AG04449 (cell line): ENCODE measurements around the gene NF1.

Source experiments
- CTCF ChIA-PET: fragments of 350-600 bp; formaldehyde crosslinking; extraction: SDS; loops from one replicate; lab custom pipeline; 2021; ENCODE audit warnings: antibody characterized with exemption; lab: Yijun Ruan, JAX
- POLR2A ChIA-PET: fragments of 400-600, 350-600 bp; formaldehyde crosslinking; extraction: SDS; loops from one replicate; lab custom pipeline; 2020; ENCODE audit warnings: antibody characterized with exemption, inconsistent platforms; lab: Yijun Ruan, JAX
- DNase-seq: peaks from one replicate; pipeline ENCODE4 v3.0.0-alpha.2; 2010; ENCODE audit warnings: low read depth, low spot score
- H3K4me3 ChIP-seq: 2 replicates; pipeline ENCODE4 v1.5.1; 2011; ENCODE audit warnings: low read depth, mild to moderate bottlenecking, control low read depth, low read length
- TF ChIP-seq, protein P1 (sequence below): IDR thresholded peaks from one replicate; pipeline ENCODE4 v1.5.1; 2011; ENCODE audit warnings: mild to moderate bottlenecking, moderate library complexity, low read length, control low read depth, inconsistent platforms; ENCODE audit not compliant: insufficient read depth; ENCODE audit errors: missing control alignments

NF1 gene

DNA sequence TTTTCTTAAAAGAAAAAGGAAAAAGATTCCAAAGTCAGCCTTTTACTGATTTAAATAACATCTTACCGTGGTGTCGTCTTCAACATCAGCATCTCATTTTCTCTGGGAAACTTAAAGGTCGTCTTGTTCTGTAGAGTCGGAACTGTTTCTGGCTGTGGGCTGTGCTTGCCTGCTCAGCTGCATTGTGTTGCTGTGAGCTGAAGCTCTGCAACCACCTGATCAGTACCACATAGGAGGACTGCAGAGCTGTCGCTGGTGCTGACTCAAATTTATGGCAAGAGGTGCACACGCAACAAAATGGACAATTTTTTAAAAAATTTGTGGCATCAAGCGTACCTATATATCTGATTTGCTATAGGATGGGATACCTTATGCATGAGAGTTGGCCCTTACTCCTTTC is 202.3 kb downstream of the NF1 start, which contains the start of gene OMG:
OMG (minus strand) TSS at position 150 of the 400 bp plus-strand sequence. CDS start 908 bp downstream, outside the sequence.
- no peak for DNase-seq
- ChIA-PET CTCF (no interaction called here), POLR2A (no interaction called here)
- TF ChIP-seq, protein P1, sequence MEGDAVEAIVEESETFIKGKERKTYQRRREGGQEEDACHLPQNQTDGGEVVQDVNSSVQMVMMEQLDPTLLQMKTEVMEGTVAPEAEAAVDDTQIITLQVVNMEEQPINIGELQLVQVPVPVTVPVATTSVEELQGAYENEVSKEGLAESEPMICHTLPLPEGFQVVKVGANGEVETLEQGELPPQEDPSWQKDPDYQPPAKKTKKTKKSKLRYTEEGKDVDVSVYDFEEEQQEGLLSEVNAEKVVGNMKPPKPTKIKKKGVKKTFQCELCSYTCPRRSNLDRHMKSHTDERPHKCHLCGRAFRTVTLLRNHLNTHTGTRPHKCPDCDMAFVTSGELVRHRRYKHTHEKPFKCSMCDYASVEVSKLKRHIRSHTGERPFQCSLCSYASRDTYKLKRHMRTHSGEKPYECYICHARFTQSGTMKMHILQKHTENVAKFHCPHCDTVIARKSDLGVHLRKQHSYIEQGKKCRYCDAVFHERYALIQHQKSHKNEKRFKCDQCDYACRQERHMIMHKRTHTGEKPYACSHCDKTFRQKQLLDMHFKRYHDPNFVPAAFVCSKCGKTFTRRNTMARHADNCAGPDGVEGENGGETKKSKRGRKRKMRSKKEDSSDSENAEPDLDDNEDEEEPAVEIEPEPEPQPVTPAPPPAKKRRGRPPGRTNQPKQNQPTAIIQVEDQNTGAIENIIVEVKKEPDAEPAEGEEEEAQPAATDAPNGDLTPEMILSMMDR: no peak
- H3K4me3 ChIP-seq: no peak within 1 kb of the TSS

GRCh38 chr17:31299624-31300023 is 204.8 kb downstream of the NF1 start:
- TF ChIP-seq, protein P1: no peak
- DNase-seq: no peak
- ChIA-PET POLR2A (no interaction called here), CTCF (no interaction called here)
- no peak overlapping the region for H3K4me3 ChIP-seq

GRCh38 chr17:31307640-31308039 is 212.9 kb downstream of the NF1 start:
- H3K4me3 ChIP-seq: no peak overlapping the region
- ChIA-PET CTCF (no interaction called here), POLR2A (no interaction called here)
- TF ChIP-seq, protein P1: no peak
- DNase-seq: no peak

GRCh38 chr17:31308372-31309334 is 213.9 kb downstream of the NF1 start:
- CTCF ChIA-PET: no interaction called here
- POLR2A ChIA-PET: no interaction called here

GRCh38 chr17:31309556-31309955 is 214.8 kb downstream of the NF1 start:
- no peak overlapping the region for H3K4me3 ChIP-seq
- ChIA-PET POLR2A (no interaction called here), CTCF (no interaction called here)
- DNase-seq: no peak
- TF ChIP-seq, protein P1: no peak

More at GRCh38 chr17:31308372-31309334, 213.9 kb downstream of the NF1 start:
- DNase-seq: no peak
- TF ChIP-seq, protein P1: no peak
- no peak overlapping the region for H3K4me3 ChIP-seq

DNA sequence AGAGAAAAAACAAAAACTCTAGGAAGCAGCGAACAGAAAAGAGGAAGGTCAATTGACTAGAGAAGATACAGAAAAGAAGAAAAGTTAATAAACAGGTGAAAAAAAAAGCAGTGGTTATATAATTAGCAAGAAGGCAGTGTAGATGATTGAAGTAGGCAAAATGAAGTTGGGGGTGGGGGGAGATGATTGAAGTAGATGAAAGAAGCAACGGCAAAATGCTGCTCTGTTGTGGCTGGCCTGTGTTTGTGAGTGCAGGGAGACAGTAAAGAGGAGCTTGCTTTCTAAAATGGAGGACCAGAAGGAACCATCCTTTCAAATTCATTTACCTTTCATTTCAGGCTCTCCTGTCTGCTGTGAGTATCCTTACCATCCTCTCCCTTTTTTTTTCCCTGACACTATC is 215.5 kb downstream of the NF1 start:
- no peak overlapping the region for H3K4me3 ChIP-seq
- no peak for DNase-seq
- ChIA-PET CTCF (no interaction called here), POLR2A (no interaction called here)
- TF ChIP-seq, protein P1: no peak
